Body of pancreas (tissue), 4 donors: ENCODE measurements around the gene MANBA.

Source experiments
- POLR2A ChIP-seq, 3 donors: fragments of 450-650 bp; IDR thresholded peaks; one replicate each; pipeline ENCODE4 v1.6.1; 2016; ENCODE audit warnings: antibody characterized with exemption in 3 of 3, mild to moderate bottlenecking in 2 of 3
- TF ChIP-seq, protein P1 (sequence below), 7 experiments: fragments of 450-650 bp in 4 of 7; fragments of 200-600 bp in 3 of 7; sonication (generic) in 3 of 7; IDR thresholded peaks; one replicate each; pipeline ENCODE4 v1.5.1; 2016 to 2019; ENCODE audit warnings: antibody characterized with exemption in 7 of 7

DNA sequence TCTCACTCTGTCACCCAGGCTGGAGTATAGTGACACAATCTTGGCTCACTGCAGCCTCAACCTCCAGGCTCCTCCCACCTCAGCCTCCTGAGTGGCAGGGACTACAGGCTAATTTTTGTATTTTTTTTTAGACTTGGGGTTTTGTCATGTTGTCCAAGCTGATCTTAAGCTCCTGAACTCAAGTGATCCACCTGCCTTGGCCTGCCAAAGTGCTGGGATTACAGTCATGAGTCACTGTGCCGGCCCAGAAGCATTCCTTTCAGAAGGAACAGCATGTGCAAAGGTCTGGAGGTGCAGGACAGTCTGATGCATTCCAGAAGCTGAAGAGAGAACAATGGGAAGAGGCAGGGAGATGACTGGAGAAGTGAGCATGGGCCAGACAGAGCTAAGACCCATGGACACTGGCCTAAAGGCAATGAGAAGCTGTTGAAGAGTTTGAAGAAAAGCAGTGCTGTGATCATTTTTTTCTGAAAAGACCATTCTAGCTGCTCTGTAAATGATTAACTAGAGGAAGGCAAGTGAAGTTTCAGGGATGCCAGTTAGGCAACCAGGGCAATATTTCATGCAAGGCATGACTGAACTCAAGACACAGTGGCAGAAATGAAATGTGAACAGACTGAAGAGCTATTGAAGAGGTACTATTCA, 43.2 kb downstream of the MANBA start:
- TF ChIP-seq, protein P1, sequence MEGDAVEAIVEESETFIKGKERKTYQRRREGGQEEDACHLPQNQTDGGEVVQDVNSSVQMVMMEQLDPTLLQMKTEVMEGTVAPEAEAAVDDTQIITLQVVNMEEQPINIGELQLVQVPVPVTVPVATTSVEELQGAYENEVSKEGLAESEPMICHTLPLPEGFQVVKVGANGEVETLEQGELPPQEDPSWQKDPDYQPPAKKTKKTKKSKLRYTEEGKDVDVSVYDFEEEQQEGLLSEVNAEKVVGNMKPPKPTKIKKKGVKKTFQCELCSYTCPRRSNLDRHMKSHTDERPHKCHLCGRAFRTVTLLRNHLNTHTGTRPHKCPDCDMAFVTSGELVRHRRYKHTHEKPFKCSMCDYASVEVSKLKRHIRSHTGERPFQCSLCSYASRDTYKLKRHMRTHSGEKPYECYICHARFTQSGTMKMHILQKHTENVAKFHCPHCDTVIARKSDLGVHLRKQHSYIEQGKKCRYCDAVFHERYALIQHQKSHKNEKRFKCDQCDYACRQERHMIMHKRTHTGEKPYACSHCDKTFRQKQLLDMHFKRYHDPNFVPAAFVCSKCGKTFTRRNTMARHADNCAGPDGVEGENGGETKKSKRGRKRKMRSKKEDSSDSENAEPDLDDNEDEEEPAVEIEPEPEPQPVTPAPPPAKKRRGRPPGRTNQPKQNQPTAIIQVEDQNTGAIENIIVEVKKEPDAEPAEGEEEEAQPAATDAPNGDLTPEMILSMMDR (IDR thresholded peaks at IDR 0.05), result no peak
- no peak for TF ChIP-seq POLR2A (IDR thresholded peaks at IDR 0.05)
